ENCODE data around the gene SRM. TPM values are rescaled to one million over a fixed set of nuclear protein-coding genes. Genes with fewer than 3 reads are reported as not detected.
"Not testable (repeated sequence)": the region's sequence is repeated elsewhere in the genome, so short reads cannot be mapped to it uniquely, and the experiment has no call there.

The SRM gene
- total and polyA plus RNA-seq, 10 donors, result 42.0 to 114 (median 63.1) TPM

DNA sequence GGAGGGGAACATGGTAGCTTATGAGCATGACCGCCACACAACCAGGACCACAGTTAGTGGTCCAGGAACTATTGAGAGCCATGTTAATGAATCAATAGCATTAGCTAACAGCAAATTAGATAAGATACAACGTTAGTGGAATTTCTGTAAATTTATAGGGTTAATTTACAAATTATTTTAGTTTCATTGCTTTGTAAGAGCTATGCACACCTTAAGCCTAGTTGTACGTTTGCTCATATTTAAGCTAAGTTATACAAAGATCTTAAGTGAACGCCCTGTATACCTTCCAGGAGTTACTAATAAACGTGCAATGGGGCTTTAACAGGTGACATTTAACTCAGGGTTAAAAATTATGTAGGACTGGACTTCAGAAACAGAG, 39.1 kb upstream of the SRM start:
- H3K9me3 ChIP-seq, result no peaks in the 10 kb centered on the region
- peak overlapping the region; percentile 94 to 100 (median 98) for H3K4me3 ChIP-seq
- no peak for DNase-seq
- peaks cover 0 to 42% (median 37%) of the 10 kb centered on the region in 6 donors for H3K36me3 ChIP-seq
- H3K27ac ChIP-seq, result peak overlapping the region in 6 of 8 donors; percentile 87 to 91 (median 88)
- TF ChIP-seq POLR2A (IDR thresholded peaks at IDR 0.05), result no peak
- no peak for TF ChIP-seq POLR2AphosphoS5 (IDR thresholded peaks at IDR 0.05)
- TF ChIP-seq, protein P1, sequence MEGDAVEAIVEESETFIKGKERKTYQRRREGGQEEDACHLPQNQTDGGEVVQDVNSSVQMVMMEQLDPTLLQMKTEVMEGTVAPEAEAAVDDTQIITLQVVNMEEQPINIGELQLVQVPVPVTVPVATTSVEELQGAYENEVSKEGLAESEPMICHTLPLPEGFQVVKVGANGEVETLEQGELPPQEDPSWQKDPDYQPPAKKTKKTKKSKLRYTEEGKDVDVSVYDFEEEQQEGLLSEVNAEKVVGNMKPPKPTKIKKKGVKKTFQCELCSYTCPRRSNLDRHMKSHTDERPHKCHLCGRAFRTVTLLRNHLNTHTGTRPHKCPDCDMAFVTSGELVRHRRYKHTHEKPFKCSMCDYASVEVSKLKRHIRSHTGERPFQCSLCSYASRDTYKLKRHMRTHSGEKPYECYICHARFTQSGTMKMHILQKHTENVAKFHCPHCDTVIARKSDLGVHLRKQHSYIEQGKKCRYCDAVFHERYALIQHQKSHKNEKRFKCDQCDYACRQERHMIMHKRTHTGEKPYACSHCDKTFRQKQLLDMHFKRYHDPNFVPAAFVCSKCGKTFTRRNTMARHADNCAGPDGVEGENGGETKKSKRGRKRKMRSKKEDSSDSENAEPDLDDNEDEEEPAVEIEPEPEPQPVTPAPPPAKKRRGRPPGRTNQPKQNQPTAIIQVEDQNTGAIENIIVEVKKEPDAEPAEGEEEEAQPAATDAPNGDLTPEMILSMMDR (IDR thresholded peaks at IDR 0.05 in 8 of 11, conservative IDR thresholded peaks at IDR 0.05 in 3 of 11), result no peak
- H3K4me1 ChIP-seq, result peaks cover 5 to 38% (median 23%) of the 10 kb centered on the region in 6 donors
- no peaks in the 10 kb centered on the region for H3K27me3 ChIP-seq (replicated peaks in 1 of 7)
- intact Hi-C loops (cut with DNase I; ENCODE audit: low total_unique reads), result no loop called here
- 17 to 23% (median 18%) methylated on average over 5 of the region's 5 CpGs for WGBS, 5 donors

GRCh38 chr1:11083784-11084183, 24.0 kb upstream of the SRM start:
- intact Hi-C loops (cut with DNase I; ENCODE audit: low total_unique reads), result not testable (repeated sequence)

GRCh38 chr1:11080931-11081330, 21.1 kb upstream of the SRM start:
- H3K36me3 ChIP-seq, result peaks cover 0 to 96% (median 71%) of the 10 kb centered on the region in 6 donors
- TF ChIP-seq, protein P1 (IDR thresholded peaks at IDR 0.05 in 8 of 11, conservative IDR thresholded peaks at IDR 0.05 in 3 of 11), result no peak
- TF ChIP-seq POLR2AphosphoS5 (IDR thresholded peaks at IDR 0.05) (no peak), POLR2A (IDR thresholded peaks at IDR 0.05) (no peak)
- intact Hi-C loops (cut with DNase I; ENCODE audit: low total_unique reads), result no loop called here
- no peak overlapping the region for H3K4me3 ChIP-seq
- H3K4me1 ChIP-seq, result no peaks in the 10 kb centered on the region
- H3K27ac ChIP-seq, result no peak overlapping the region
- WGBS, 5 donors, result 87 to 97% (median 88%) methylated on average over 12 of the region's 12 CpGs
- no peaks in the 10 kb centered on the region for H3K27me3 ChIP-seq (replicated peaks in 1 of 7)
- peak; percentile 32 for DNase-seq
- no peaks in the 10 kb centered on the region for H3K9me3 ChIP-seq

More at GRCh38 chr1:11083784-11084183, 24.0 kb upstream of the SRM start:
- not testable (repeated sequence) for DNase-seq; H3K27me3 ChIP-seq (replicated peaks in 1 of 7); H3K27ac ChIP-seq; H3K4me1 ChIP-seq; H3K9me3 ChIP-seq; H3K4me3 ChIP-seq
- H3K36me3 ChIP-seq, result peaks cover 11 to 96% (median 68%) of the 10 kb centered on the region in 6 donors
- 90 to 100% (median 96%) methylated on average over 2 to 3 of the region's 3 CpGs for WGBS, 5 donors

DNA sequence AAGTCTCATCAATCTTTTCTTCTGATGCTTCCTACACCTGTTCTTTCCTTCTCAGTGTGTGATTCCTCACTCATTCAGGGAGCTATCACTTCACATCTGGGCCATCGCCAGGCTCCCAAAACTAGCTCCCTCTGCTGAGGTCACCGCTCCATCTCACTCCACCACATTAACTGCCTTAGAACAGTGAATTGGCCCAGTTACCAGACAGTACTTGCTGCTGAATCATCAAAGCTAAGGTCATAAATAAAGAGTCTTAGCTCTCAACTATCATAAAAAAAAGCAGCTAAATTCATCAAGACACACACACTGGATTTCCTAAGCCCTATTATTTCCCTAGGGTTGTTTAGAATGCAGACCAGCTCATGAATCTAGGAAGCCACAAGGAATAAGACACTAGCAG, 18.8 kb upstream of the SRM start:
- Histone ChIP-seq H3K4me1 (no peaks in the 10 kb centered on the region), H3K27me3 (replicated peaks in 1 of 7) (no peaks in the 10 kb centered on the region), H3K36me3 (peaks cover 4 to 100% (median 93%) of the 10 kb centered on the region in 6 donors), H3K27ac (no peak overlapping the region), H3K4me3 (no peak overlapping the region), H3K9me3 (no peaks in the 10 kb centered on the region)
- TF ChIP-seq, protein P1 (IDR thresholded peaks at IDR 0.05 in 8 of 11, conservative IDR thresholded peaks at IDR 0.05 in 3 of 11), result no peak
- no peak for TF ChIP-seq POLR2A (IDR thresholded peaks at IDR 0.05)
- TF ChIP-seq POLR2AphosphoS5 (IDR thresholded peaks at IDR 0.05), result no peak
- 96 to 100% (median 99%) methylated on average over 2 of the region's 2 CpGs for WGBS, 5 donors
- intact Hi-C loops (cut with DNase I; ENCODE audit: low total_unique reads), result no loop called here
- DNase-seq, result no peak

DNA sequence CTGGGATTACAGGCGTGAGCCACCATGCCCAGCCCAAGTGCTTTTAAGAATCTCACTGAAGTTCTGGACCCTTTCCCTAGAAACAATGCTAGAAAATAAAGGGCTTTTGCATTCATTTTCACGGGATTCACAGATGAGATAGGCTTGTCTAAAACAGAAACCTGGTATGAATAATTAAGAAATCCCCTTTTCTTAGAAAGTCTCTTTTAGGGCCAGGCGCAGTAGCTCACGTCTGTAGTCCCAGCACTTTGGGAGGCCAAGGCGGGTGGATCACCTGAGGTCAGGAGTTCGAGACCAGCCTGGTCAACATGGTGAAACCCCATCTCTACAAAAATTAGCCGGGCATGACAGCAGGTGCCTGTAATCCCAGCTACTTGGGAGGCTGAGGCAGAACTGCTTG, 13.6 kb upstream of the SRM start:
- H3K27ac ChIP-seq; H3K4me1 ChIP-seq; H3K4me3 ChIP-seq; H3K27me3 ChIP-seq (replicated peaks in 1 of 7); H3K9me3 ChIP-seq; DNase-seq; intact Hi-C loops (cut with DNase I; ENCODE audit: low total_unique reads): not testable (repeated sequence)
- peaks cover 8 to 100% (median 96%) of the 10 kb centered on the region in 6 donors for H3K36me3 ChIP-seq
- 67 to 89% (median 81%) methylated on average over 7 of the region's 7 CpGs for WGBS, 5 donors
